LoVo (cell line): Measurements from ENCODE around the gene NOXO1.

ENCODE experiments used
- DNase-seq: peaks from one replicate; pipeline ENCODE4 v3.0.0-alpha.2; 2016; ENCODE audit warnings: low spot score

Gene NOXO1

DNA sequence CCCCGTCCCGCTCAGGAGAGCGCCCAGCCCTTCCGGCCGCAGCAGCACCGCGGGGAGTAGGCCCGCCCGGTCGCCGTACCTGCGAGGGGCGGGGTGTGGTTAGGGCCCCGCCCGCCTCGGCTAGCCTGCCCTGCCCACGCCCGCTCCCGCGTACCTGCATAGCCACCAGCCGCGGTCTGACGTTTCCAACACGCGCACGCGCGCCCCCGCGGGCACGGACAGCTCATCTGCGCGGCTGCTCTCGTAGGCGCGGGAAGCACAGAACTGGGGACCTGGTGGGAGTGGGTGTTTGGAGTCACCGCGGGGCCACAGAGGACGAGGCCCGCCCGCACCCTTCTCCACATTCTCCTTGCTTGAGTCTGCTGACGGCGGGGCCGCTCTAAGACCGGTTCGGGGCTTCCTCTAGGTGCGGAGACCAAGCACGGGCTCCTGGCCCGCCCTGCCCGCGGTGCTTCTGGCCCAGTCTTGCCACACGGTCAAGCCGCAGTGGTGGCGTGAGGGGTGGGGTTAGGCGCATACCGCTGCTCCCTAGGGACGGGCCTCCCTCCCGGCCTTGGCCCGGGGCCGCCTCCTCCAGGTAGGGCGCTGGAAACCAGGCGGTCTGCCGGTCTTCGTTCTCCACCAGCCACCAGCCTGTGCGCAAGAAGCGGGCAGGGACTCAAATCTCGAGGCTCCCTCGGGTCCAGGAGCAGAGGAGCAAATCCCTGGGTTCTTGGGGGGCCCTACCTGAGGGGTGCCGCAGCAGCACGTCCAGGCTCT lies 1.8 kb downstream of the NOXO1 start:
- DNase-seq: peak; percentile 48

DNA sequence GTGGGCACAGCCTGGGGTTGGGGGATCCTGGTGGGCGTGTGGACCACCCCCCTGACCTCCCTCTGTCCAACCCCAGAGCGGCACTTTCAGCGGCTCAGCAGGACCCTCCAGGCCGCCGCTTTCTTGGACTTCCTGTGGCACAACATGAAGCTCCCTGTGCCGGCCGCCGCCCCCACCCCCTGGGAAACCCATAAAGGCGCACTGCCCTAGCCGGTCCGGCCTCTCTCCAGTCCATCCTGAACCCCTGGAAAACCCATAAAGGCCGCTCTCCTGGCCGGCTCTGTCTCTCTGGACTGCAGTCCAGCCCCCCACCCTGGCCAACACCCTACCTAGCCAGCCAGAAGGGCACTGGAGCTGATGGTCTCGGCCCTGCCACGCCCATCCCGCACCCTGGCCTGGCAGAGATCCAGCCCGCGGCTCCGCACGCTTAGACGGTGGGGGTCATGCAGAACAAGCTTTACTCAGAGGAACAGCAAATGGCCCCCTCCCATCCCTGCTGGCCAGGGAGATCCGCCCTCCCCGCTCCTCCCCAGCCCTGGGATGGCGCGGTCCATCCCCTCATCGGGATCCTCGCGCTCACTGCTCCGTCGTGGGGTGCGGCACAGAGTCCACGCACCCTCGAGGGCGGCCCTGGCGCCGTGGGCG lies 2.7 kb downstream of the NOXO1 start:
- no peak for DNase-seq

DNA sequence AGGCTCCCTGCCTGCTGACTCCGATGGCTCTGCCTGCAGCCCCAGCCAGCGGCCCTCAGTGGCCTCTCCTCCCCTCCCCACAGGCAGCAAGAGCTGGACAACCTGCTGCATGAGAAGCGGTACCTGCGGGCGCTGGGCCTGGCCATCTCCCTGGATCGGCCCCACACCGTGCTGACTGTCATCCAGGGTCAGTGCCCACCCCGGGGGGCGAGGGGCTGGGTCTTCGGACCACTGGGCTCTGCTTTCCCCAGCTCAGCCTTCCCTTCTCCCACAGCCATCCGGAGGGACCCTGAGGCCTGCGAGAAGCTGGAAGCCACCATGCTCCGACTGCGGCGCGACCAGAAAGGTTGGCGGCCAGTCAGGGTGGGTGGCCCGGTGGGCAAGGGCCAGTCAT lies 3.4 kb downstream of the NOXO1 start:
- DNase-seq: no peak

- no peak for DNase-seq
Measured at GRCh38 chr16:1976951-1977874, 4.1 kb downstream of the NOXO1 start.

- DNase-seq: no peak
Measured at GRCh38 chr16:1976216-1976520, 5.1 kb downstream of the NOXO1 start.

GRCh38 chr16:1975432-1976215 lies 5.6 kb downstream of the NOXO1 start:
- no peak for DNase-seq

GRCh38 chr16:1974157-1975070 lies 6.9 kb downstream of the NOXO1 start:
- no peak for DNase-seq

- no peak for DNase-seq
Measured at GRCh38 chr16:1973461-1974156, 7.7 kb downstream of the NOXO1 start.

DNA sequence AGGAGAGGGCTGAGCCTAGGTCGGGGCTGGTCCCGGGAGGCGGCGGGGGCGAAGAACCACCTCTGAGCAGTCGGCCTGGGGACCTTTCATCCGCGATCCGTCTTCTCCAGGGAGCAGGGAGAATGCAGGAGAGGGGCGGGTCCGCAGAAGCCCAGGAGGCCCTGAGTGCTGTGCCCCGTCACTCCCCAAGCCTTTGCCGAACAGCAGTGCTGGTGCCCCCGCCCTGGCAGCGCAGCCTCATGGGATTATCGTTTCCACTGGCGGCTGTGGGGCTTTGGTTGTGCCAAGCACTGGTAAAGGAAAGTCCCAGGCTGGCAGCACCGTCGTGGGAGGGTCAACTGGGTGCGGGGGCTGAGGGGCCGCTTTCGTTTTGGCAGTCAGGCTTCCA lies 8.8 kb downstream of the NOXO1 start:
- no peak for DNase-seq

GRCh38 chr16:1971796-1972489 lies 9.3 kb downstream of the NOXO1 start, which contains the start of gene TBL3:
TBL3 (plus strand) TSS chr16:1972053; CDS start chr16:1972165, 112 bp downstream.
- peak; percentile 94 for DNase-seq

GRCh38 chr16:1968146-1968953 lies 12.9 kb downstream of the NOXO1 start:
- DNase-seq: no peak

GRCh38 chr16:1966460-1966859 lies 14.8 kb downstream of the NOXO1 start, which contains the start of gene RNF151:
RNF151 (plus strand) TSS chr16:1966856; CDS start chr16:1966882, 26 bp downstream.
- no peak for DNase-seq

DNA sequence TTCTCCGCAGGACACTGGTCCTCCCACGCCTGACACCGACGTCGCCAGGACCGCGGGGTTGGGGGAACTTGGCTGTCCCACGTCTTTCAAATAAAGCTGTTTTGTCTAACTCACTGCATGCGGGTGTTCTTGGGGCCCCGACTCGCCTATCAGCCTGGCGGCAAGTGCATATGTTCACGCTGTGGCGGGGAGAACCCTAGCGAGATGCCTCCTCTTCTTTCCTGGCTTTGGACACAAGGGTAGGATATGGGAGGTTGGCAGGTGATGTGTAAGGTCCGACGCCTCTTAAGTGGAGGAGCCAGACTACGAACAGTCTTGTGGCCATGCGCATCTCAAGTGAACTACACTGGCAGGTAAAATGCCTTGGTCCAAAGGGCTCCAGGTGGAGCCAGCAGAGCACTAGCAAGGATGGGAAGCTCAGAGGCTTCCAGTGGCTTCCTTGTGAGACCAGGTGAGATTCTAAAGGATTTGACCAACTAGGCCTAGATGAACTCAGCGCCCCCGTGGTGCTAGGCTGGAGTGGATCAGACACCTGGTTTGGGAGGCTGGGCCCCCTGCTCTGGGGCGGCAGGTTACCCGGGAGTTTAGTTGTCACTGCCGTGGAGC lies 15.8 kb downstream of the NOXO1 start:
- DNase-seq: no peak

- peak; percentile 99 for DNase-seq
Measured at GRCh38 chr16:1964506-1965395, 16.5 kb downstream of the NOXO1 start, which contains the start of gene RPS2. RPS2 (minus strand) TSS chr16:1964826; CDS start chr16:1964625, 201 bp downstream.

DNA sequence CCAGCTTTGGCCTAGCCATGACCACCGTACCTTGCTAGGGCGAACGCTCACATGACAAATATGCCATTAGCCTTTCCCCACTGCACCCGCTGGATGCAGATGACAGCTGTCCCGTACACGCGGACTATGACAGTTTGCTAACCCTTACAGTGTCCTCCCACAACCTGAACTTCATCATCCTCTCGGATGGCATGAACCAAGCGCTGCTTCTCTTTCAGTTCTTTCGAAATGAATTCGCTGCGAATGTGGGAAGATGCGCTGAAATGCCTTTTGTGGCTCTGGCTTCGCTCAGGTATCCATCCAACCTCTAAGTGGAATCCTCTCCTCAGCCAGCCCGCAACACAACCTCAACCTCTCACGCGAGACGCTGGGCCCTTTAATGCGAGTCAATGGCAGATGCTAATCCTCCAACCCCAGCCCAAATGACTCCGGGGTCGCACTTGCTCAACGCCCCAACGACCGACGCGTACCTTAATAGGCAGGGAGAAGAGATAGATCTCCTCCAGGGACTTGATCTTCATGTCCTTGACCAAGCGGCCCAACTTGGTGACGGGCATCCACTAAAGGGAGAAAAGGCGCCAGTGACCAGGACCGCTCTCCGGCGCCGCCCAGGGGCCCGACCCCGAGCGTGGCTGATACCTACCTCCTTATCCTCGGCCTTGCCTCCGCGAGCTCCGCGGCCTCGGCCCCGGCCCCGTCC lies 17.3 kb downstream of the NOXO1 start:
- peak; percentile 16 for DNase-seq
